Measurements from ENCODE around the gene KCTD3. TPM values are rescaled to one million over a fixed set of nuclear protein-coding genes. Genes with fewer than 3 reads are reported as not detected.

KCTD3 gene
- total RNA-seq, 4 donors from 2014 or later: 61.0 to 80.5 (median 65.2) TPM

GRCh38 chr1:215617979-215618378 lies 50.9 kb downstream of the KCTD3 start:
- Histone ChIP-seq H3K27me3 (no peaks in the 10 kb centered on the region), H3K4me3 (no peak overlapping the region), H3K9me3 (peaks cover 0 to 6% (median 0%) of the 10 kb centered on the region in 4 donors), H3K36me3 (peaks cover 20 to 80% (median 44%) of the 10 kb centered on the region in 4 donors), H3K27ac (replicated peaks in 1 of 4) (no peak overlapping the region), H3K4me1 (no peaks in the 10 kb centered on the region)
- DNase-seq (ENCODE audit: extremely low spot score): no peak
- WGBS: 83% methylated on average over 1 of the region's 1 CpG
- intact Hi-C loops (cut with DNase I): no loop called here
- no peak for TF ChIP-seq POLR2A (IDR thresholded peaks at IDR 0.05; ENCODE audit: low read depth)
- no peak for TF ChIP-seq EP300 (IDR thresholded peaks at IDR 0.05)
- no peak for TF ChIP-seq POLR2AphosphoS5 (IDR thresholded peaks at IDR 0.05)
- TF ChIP-seq, protein P1, sequence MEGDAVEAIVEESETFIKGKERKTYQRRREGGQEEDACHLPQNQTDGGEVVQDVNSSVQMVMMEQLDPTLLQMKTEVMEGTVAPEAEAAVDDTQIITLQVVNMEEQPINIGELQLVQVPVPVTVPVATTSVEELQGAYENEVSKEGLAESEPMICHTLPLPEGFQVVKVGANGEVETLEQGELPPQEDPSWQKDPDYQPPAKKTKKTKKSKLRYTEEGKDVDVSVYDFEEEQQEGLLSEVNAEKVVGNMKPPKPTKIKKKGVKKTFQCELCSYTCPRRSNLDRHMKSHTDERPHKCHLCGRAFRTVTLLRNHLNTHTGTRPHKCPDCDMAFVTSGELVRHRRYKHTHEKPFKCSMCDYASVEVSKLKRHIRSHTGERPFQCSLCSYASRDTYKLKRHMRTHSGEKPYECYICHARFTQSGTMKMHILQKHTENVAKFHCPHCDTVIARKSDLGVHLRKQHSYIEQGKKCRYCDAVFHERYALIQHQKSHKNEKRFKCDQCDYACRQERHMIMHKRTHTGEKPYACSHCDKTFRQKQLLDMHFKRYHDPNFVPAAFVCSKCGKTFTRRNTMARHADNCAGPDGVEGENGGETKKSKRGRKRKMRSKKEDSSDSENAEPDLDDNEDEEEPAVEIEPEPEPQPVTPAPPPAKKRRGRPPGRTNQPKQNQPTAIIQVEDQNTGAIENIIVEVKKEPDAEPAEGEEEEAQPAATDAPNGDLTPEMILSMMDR (IDR thresholded peaks at IDR 0.05): no peak

DNA sequence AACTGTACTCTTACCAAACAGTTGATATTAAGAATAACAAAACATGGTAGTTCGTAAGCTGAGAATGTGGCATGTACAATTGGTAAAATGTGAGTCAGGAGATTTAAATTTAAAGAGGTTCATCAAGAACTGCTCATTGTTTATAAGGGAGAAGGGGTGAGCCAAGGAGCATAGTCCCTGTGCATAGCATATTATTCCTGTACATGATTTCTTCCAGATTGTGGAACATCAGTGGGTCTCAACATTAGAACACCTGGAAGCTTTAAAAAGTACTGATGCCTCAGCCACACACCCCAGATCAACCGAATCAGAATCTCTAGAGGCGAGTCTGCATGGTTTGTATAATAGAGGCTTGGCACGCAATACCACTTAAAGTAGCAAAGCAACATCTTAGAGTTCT lies 56.1 kb downstream of the KCTD3 start:
- no peak for TF ChIP-seq EP300 (IDR thresholded peaks at IDR 0.05)
- no peak for TF ChIP-seq POLR2A (IDR thresholded peaks at IDR 0.05; ENCODE audit: low read depth)
- TF ChIP-seq POLR2AphosphoS5 (IDR thresholded peaks at IDR 0.05): no peak
- TF ChIP-seq, protein P1 (IDR thresholded peaks at IDR 0.05): no peak
- no peaks in the 10 kb centered on the region for H3K9me3 ChIP-seq
- H3K27me3 ChIP-seq: no peaks in the 10 kb centered on the region
- H3K4me1 ChIP-seq: peaks cover 0 to 5% (median 0%) of the 10 kb centered on the region in 4 donors
- DNase-seq (ENCODE audit: extremely low spot score): no peak
- no peak overlapping the region for H3K27ac ChIP-seq (replicated peaks in 1 of 4)
- 69% methylated on average over 4 of the region's 4 CpGs for WGBS
- intact Hi-C loops (cut with DNase I): no loop called here
- H3K4me3 ChIP-seq: no peak overlapping the region
- peaks cover 18 to 51% (median 35%) of the 10 kb centered on the region in 4 donors for H3K36me3 ChIP-seq

GRCh38 chr1:215625949-215626348 lies 58.8 kb downstream of the KCTD3 start:
- intact Hi-C loops (cut with DNase I): no loop called here
- Histone ChIP-seq H3K27ac (replicated peaks in 1 of 4) (no peak overlapping the region), H3K27me3 (no peaks in the 10 kb centered on the region), H3K4me3 (no peak overlapping the region), H3K4me1 (peaks cover 0 to 5% (median under 1%) of the 10 kb centered on the region in 4 donors), H3K9me3 (no peaks in the 10 kb centered on the region), H3K36me3 (peaks cover 3 to 25% (median 15%) of the 10 kb centered on the region in 4 donors)
- no peak for DNase-seq (ENCODE audit: extremely low spot score)
- TF ChIP-seq EP300 (IDR thresholded peaks at IDR 0.05): no peak
- no peak for TF ChIP-seq POLR2AphosphoS5 (IDR thresholded peaks at IDR 0.05)
- no peak for TF ChIP-seq POLR2A (IDR thresholded peaks at IDR 0.05; ENCODE audit: low read depth)
- TF ChIP-seq, protein P1 (IDR thresholded peaks at IDR 0.05): no peak

DNA sequence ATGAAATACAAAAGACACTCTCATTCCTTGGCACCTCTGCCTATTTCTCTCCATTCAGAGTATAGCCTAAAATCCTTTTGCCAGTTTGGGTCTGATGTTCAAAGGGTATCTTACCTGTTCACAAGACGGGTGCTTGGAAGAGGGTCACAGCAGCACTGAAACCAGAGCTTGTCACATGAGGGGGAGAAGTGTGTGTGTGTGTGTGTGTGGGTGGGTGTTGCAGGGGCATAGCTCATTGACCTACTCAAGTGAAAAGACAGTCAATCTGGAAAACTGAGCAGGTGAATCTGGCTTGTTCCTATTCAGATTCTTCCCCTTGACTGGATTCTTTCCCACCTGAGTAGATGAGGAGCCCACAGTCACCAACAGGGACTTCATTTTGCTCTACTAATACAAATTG lies 63.9 kb downstream of the KCTD3 start:
- TF ChIP-seq, protein P1 (IDR thresholded peaks at IDR 0.05): no peak
- TF ChIP-seq POLR2A (IDR thresholded peaks at IDR 0.05; ENCODE audit: low read depth): no peak
- TF ChIP-seq POLR2AphosphoS5 (IDR thresholded peaks at IDR 0.05): no peak
- TF ChIP-seq EP300 (IDR thresholded peaks at IDR 0.05): no peak
- Histone ChIP-seq H3K36me3 (no peaks in the 10 kb centered on the region), H3K27me3 (no peaks in the 10 kb centered on the region), H3K4me1 (peaks cover 0 to 18% (median 13%) of the 10 kb centered on the region in 4 donors), H3K27ac (replicated peaks in 1 of 4) (no peak overlapping the region), H3K9me3 (no peaks in the 10 kb centered on the region), H3K4me3 (no peak overlapping the region)
- DNase-seq (ENCODE audit: extremely low spot score): no peak
- 75% methylated on average over 1 of the region's 1 CpG for WGBS
- intact Hi-C loops (cut with DNase I): no loop called here

DNA sequence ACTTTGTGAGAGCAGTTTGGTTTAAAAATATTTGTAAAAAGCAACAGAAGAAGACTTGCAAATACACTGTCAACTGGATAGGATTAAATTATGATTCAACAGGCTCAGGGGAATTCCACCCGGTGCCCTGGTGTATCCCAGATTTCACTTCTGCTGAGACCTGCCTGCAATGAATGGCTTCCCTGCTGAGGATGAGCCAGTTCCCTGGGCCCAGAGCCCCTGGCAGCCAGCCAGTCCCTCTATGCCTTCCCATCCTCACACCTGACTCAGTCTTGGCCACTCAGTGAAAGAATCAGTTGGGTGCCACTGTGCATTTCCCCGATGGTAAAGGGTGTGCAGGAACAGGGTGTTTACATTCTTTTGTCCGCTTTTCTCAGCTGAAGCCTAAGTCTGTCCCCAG lies 64.4 kb downstream of the KCTD3 start:
- Histone ChIP-seq H3K36me3 (no peaks in the 10 kb centered on the region), H3K27me3 (no peaks in the 10 kb centered on the region), H3K4me1 (peaks cover 0 to 23% (median 18%) of the 10 kb centered on the region in 4 donors), H3K27ac (replicated peaks in 1 of 4) (no peak overlapping the region), H3K9me3 (no peaks in the 10 kb centered on the region), H3K4me3 (no peak overlapping the region)
- TF ChIP-seq POLR2A (IDR thresholded peaks at IDR 0.05; ENCODE audit: low read depth) (no peak), EP300 (IDR thresholded peaks at IDR 0.05) (no peak), POLR2AphosphoS5 (IDR thresholded peaks at IDR 0.05) (no peak)
- TF ChIP-seq, protein P1 (IDR thresholded peaks at IDR 0.05): no peak
- WGBS: 28% methylated on average over 3 of the region's 3 CpGs
- intact Hi-C loops (cut with DNase I): no loop called here
- no peak for DNase-seq (ENCODE audit: extremely low spot score)

All from esophagus muscularis mucosa (tissue), 4 donors.